ENCODE data around the gene SRPRB.

The SRPRB gene

GRCh38 chr3:133820129-133820528 is 14.5 kb downstream of the SRPRB start:
- Histone ChIP-seq H3K36me3 (ENCODE audit: control insufficient read depth, insufficient read depth, low read length) (peaks cover 28% of the 10 kb centered on the region), H3K4me3 (ENCODE audit: low read depth, low read length) (no peak overlapping the region), H3K9ac (ENCODE audit: low read depth, low read length) (no peak overlapping the region), H3K9me3 (ENCODE audit: control insufficient read depth, insufficient read depth, low read length) (no peaks in the 10 kb centered on the region), H3K4me1 (ENCODE audit: control insufficient read depth, insufficient read depth, low read length) (peaks cover 16% of the 10 kb centered on the region), H3K27me3 (ENCODE audit: control insufficient read depth, insufficient read depth, low read length) (no peaks in the 10 kb centered on the region)

GRCh38 chr3:133820889-133821675 is 15.5 kb downstream of the SRPRB start:
- H3K27me3 ChIP-seq (ENCODE audit: control insufficient read depth, insufficient read depth, low read length): no peaks in the 10 kb centered on the region
- H3K4me3 ChIP-seq (ENCODE audit: low read depth, low read length): no peak overlapping the region
- H3K9ac ChIP-seq (ENCODE audit: low read depth, low read length): no peak overlapping the region
- peaks cover 16% of the 10 kb centered on the region for H3K4me1 ChIP-seq (ENCODE audit: control insufficient read depth, insufficient read depth, low read length)
- H3K36me3 ChIP-seq (ENCODE audit: control insufficient read depth, insufficient read depth, low read length): peaks cover 28% of the 10 kb centered on the region
- H3K9me3 ChIP-seq (ENCODE audit: control insufficient read depth, insufficient read depth, low read length): no peaks in the 10 kb centered on the region

GRCh38 chr3:133821767-133822638 is 16.4 kb downstream of the SRPRB start:
- no peak overlapping the region for H3K9ac ChIP-seq (ENCODE audit: low read depth, low read length)
- H3K36me3 ChIP-seq (ENCODE audit: control insufficient read depth, insufficient read depth, low read length): peaks cover 28% of the 10 kb centered on the region
- H3K9me3 ChIP-seq (ENCODE audit: control insufficient read depth, insufficient read depth, low read length): no peaks in the 10 kb centered on the region
- H3K4me1 ChIP-seq (ENCODE audit: control insufficient read depth, insufficient read depth, low read length): peaks cover 16% of the 10 kb centered on the region
- H3K27me3 ChIP-seq (ENCODE audit: control insufficient read depth, insufficient read depth, low read length): no peaks in the 10 kb centered on the region
- H3K4me3 ChIP-seq (ENCODE audit: low read depth, low read length): no peak overlapping the region

GRCh38 chr3:133824961-133825485 is 19.4 kb downstream of the SRPRB start:
- no peak overlapping the region for H3K9ac ChIP-seq (ENCODE audit: low read depth, low read length)
- H3K4me1 ChIP-seq (ENCODE audit: control insufficient read depth, insufficient read depth, low read length): peaks cover 20% of the 10 kb centered on the region
- H3K27me3 ChIP-seq (ENCODE audit: control insufficient read depth, insufficient read depth, low read length): no peaks in the 10 kb centered on the region
- H3K9me3 ChIP-seq (ENCODE audit: control insufficient read depth, insufficient read depth, low read length): no peaks in the 10 kb centered on the region
- H3K4me3 ChIP-seq (ENCODE audit: low read depth, low read length): no peak overlapping the region
- H3K36me3 ChIP-seq (ENCODE audit: control insufficient read depth, insufficient read depth, low read length): peaks cover 23% of the 10 kb centered on the region

GRCh38 chr3:133825969-133826727 is 20.5 kb downstream of the SRPRB start:
- Histone ChIP-seq H3K36me3 (ENCODE audit: control insufficient read depth, insufficient read depth, low read length) (peaks cover 16% of the 10 kb centered on the region), H3K9me3 (ENCODE audit: control insufficient read depth, insufficient read depth, low read length) (no peaks in the 10 kb centered on the region), H3K27me3 (ENCODE audit: control insufficient read depth, insufficient read depth, low read length) (no peaks in the 10 kb centered on the region), H3K4me1 (ENCODE audit: control insufficient read depth, insufficient read depth, low read length) (peaks cover 19% of the 10 kb centered on the region), H3K9ac (ENCODE audit: low read depth, low read length) (no peak overlapping the region), H3K4me3 (ENCODE audit: low read depth, low read length) (no peak overlapping the region)

GRCh38 chr3:133827136-133827535 is 21.5 kb downstream of the SRPRB start:
- peaks cover 10% of the 10 kb centered on the region for H3K4me1 ChIP-seq (ENCODE audit: control insufficient read depth, insufficient read depth, low read length)
- H3K9me3 ChIP-seq (ENCODE audit: control insufficient read depth, insufficient read depth, low read length): no peaks in the 10 kb centered on the region

GRCh38 chr3:133827684-133828083 is 22.1 kb downstream of the SRPRB start:
- H3K9me3 ChIP-seq (ENCODE audit: control insufficient read depth, insufficient read depth, low read length): no peaks in the 10 kb centered on the region
- H3K4me3 ChIP-seq (ENCODE audit: low read depth, low read length): no peak overlapping the region
- peaks cover 5% of the 10 kb centered on the region for H3K4me1 ChIP-seq (ENCODE audit: control insufficient read depth, insufficient read depth, low read length)
- no peaks in the 10 kb centered on the region for H3K27me3 ChIP-seq (ENCODE audit: control insufficient read depth, insufficient read depth, low read length)
- H3K36me3 ChIP-seq (ENCODE audit: control insufficient read depth, insufficient read depth, low read length): peaks cover 9% of the 10 kb centered on the region
- no peak overlapping the region for H3K9ac ChIP-seq (ENCODE audit: low read depth, low read length)

More at GRCh38 chr3:133827136-133827535, 21.5 kb downstream of the SRPRB start:
- Histone ChIP-seq H3K27me3 (ENCODE audit: control insufficient read depth, insufficient read depth, low read length) (no peaks in the 10 kb centered on the region), H3K4me3 (ENCODE audit: low read depth, low read length) (no peak overlapping the region), H3K9ac (ENCODE audit: low read depth, low read length) (no peak overlapping the region), H3K36me3 (ENCODE audit: control insufficient read depth, insufficient read depth, low read length) (peaks cover 14% of the 10 kb centered on the region)

- H3K4me1 ChIP-seq (ENCODE audit: control insufficient read depth, insufficient read depth, low read length): peaks cover 4% of the 10 kb centered on the region
- peaks cover 3% of the 10 kb centered on the region for H3K36me3 ChIP-seq (ENCODE audit: control insufficient read depth, insufficient read depth, low read length)
- no peak overlapping the region for H3K9ac ChIP-seq (ENCODE audit: low read depth, low read length)
- no peak overlapping the region for H3K4me3 ChIP-seq (ENCODE audit: low read depth, low read length)
- no peaks in the 10 kb centered on the region for H3K9me3 ChIP-seq (ENCODE audit: control insufficient read depth, insufficient read depth, low read length)
- H3K27me3 ChIP-seq (ENCODE audit: control insufficient read depth, insufficient read depth, low read length): no peaks in the 10 kb centered on the region
Observed at GRCh38 chr3:133828576-133829309, 23.1 kb downstream of the SRPRB start.

- Histone ChIP-seq H3K36me3 (ENCODE audit: control insufficient read depth, insufficient read depth, low read length) (no peaks in the 10 kb centered on the region), H3K9ac (ENCODE audit: low read depth, low read length) (no peak overlapping the region), H3K9me3 (ENCODE audit: control insufficient read depth, insufficient read depth, low read length) (no peaks in the 10 kb centered on the region), H3K27me3 (ENCODE audit: control insufficient read depth, insufficient read depth, low read length) (no peaks in the 10 kb centered on the region), H3K4me1 (ENCODE audit: control insufficient read depth, insufficient read depth, low read length) (peaks cover 4% of the 10 kb centered on the region), H3K4me3 (ENCODE audit: low read depth, low read length) (no peak overlapping the region)
Observed at GRCh38 chr3:133829310-133829707, 23.7 kb downstream of the SRPRB start.

- Histone ChIP-seq H3K4me1 (ENCODE audit: control insufficient read depth, insufficient read depth, low read length) (peaks cover 4% of the 10 kb centered on the region), H3K9ac (ENCODE audit: low read depth, low read length) (no peak overlapping the region), H3K27me3 (ENCODE audit: control insufficient read depth, insufficient read depth, low read length) (no peaks in the 10 kb centered on the region), H3K36me3 (ENCODE audit: control insufficient read depth, insufficient read depth, low read length) (no peaks in the 10 kb centered on the region), H3K9me3 (ENCODE audit: control insufficient read depth, insufficient read depth, low read length) (no peaks in the 10 kb centered on the region), H3K4me3 (ENCODE audit: low read depth, low read length) (no peak overlapping the region)
Observed at GRCh38 chr3:133830071-133830470, 24.5 kb downstream of the SRPRB start.

Measured in iPS-15b (cell line).